Activated T-cell treated with anti-CD3 and anti-CD28 coated beads, Interleukin-2, amount 50 U/mL, for 72 hours (primary cell): ENCODE results near the gene EXD3. TPM values are rescaled to one million over a fixed set of nuclear protein-coding genes. Genes with fewer than 3 reads are reported as not detected.
A peak's percentile ranks its signal among the peaks of the same experiment; 100 is the strongest.
"Not testable (repeated sequence)": the region's sequence is repeated elsewhere in the genome, so short reads cannot be mapped to it uniquely, and the experiment has no call there.

ENCODE experiments used
- ATAC-seq, 2 donors: fragments of 150-1000 bp; cut with Tn5 transposase; replicated peaks in 1 of 2; 2 replicates each; pipeline ENCODE4 v1.10.0; 2021; ENCODE audit warnings: moderate library complexity in 2 of 2, mild to moderate bottlenecking in 1 of 2
- DNase-seq, 2 donors: peaks; one replicate each; pipeline ENCODE4 v3.0.0; 2021 to 2022; ENCODE audit warnings: mixed read lengths in 1 of 2
- H3K27ac Mint-ChIP-seq: one replicate; pipeline ENCODE4 v1.8.0; 2022; ENCODE audit warnings: mild to moderate bottlenecking, moderate library complexity, mixed read lengths
- H3K27me3 Mint-ChIP-seq: one replicate; pipeline ENCODE4 v1.8.0; 2022; ENCODE audit warnings: low read depth, mixed read lengths
- H3K36me3 Mint-ChIP-seq, 2 donors: one replicate each; pipeline ENCODE4 v1.8.0; 2022; ENCODE audit warnings: mixed read lengths in 2 of 2, mild to moderate bottlenecking in 1 of 2; ENCODE audit not compliant: insufficient read depth in 2 of 2
- H3K4me1 Mint-ChIP-seq: one replicate; pipeline ENCODE4 v1.8.0; 2022; ENCODE audit warnings: low read depth, mixed read lengths
- H3K4me3 Mint-ChIP-seq, 2 donors: one replicate each; pipeline ENCODE4 v1.8.0; 2022; ENCODE audit warnings: mild to moderate bottlenecking in 2 of 2, mixed read lengths in 2 of 2, moderate library complexity in 2 of 2
- H3K9me3 Mint-ChIP-seq, 2 donors: one replicate each; pipeline ENCODE4 v1.8.0; 2022; ENCODE audit warnings: mixed read lengths in 2 of 2
- total RNA-seq, 2 donors: library from RNA; stranded (reverse); gene quantifications; one replicate each; pipeline ENCODE4 v1.2.3, GENCODE V29; 2022

The EXD3 gene
- total RNA-seq, 2 donors from 2014 or later = 23.7 to 26.0 TPM

GRCh38 chr9:137390553-137391410 is 32.2 kb downstream of the EXD3 start:
- H3K4me3 Mint-ChIP-seq = no peak overlapping the region
- H3K4me1 Mint-ChIP-seq = peaks cover 9% of the 10 kb centered on the region
- no peak for ATAC-seq
- H3K27me3 Mint-ChIP-seq = no peaks in the 10 kb centered on the region
- no peak for DNase-seq
- no peaks in the 10 kb centered on the region for H3K36me3 Mint-ChIP-seq
- H3K9me3 Mint-ChIP-seq = no peaks in the 10 kb centered on the region
- H3K27ac Mint-ChIP-seq = no peak overlapping the region

DNA sequence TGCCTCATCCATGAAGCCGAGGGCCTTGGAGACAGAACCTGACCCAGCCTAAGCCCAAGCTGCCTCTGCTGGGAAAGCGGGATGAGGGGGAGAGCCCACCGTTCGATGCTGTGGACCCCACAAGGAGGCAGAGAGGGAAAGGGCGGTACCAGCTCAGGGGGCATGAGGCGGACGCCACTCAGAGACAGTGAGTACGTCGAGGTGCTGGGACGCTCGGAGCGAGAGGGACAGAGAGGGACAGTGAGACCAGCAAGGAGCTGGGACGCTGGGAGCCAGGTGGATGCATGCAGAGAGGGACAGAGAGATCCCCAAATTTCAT is 33.6 kb downstream of the EXD3 start:
- no peak overlapping the region for H3K27ac Mint-ChIP-seq
- ATAC-seq (no peak), DNase-seq (no peak)
- H3K27me3 Mint-ChIP-seq = no peaks in the 10 kb centered on the region
- no peaks in the 10 kb centered on the region for H3K9me3 Mint-ChIP-seq
- no peak overlapping the region for H3K4me3 Mint-ChIP-seq
- no peaks in the 10 kb centered on the region for H3K36me3 Mint-ChIP-seq
- peaks cover 9% of the 10 kb centered on the region for H3K4me1 Mint-ChIP-seq

GRCh38 chr9:137388589-137389427 is 34.2 kb downstream of the EXD3 start:
- no peak for ATAC-seq

DNA sequence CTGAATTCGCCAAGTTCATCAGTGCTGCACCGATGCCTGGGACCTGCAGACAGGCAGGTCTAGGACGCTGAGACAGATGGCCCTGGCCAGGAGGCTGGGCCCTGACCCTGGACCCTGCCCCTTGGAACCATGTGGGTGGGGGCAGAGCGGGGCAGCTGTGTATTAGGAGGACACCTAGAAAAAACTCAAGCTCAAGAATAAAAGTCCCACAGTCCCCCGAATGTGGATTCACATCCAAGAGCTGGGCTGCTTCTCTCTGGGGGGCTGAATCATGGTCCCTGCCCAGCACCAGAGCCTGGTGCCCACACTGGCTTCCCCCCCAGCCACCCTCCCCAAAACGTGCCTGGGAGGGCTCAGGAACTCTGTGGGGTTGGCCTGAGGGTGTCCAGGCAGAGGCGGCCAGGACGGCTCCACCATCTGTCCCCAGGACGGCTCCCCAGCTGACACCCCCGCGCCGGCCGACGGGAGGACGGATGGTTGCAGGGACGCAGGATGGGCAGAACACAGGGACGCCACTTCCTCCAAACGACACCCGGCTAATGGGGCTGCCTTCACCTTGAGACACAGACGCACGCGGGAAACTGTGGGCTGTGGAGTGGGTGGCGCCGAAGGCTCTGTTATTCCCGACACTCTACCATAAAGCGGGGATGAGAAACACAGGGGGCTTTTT is 34.9 kb downstream of the EXD3 start:
- H3K27ac Mint-ChIP-seq = peak overlapping the region; percentile 54
- peak overlapping the region; percentile 37 to 52 for H3K4me3 Mint-ChIP-seq

More at GRCh38 chr9:137388589-137389427, 34.2 kb downstream of the EXD3 start:
- Mint-ChIP-seq H3K9me3 (no peaks in the 10 kb centered on the region), H3K27me3 (no peaks in the 10 kb centered on the region), H3K27ac (no peak overlapping the region), H3K36me3 (no peaks in the 10 kb centered on the region), H3K4me1 (peaks cover 9% of the 10 kb centered on the region), H3K4me3 (no peak overlapping the region)
- no peak for DNase-seq

DNA sequence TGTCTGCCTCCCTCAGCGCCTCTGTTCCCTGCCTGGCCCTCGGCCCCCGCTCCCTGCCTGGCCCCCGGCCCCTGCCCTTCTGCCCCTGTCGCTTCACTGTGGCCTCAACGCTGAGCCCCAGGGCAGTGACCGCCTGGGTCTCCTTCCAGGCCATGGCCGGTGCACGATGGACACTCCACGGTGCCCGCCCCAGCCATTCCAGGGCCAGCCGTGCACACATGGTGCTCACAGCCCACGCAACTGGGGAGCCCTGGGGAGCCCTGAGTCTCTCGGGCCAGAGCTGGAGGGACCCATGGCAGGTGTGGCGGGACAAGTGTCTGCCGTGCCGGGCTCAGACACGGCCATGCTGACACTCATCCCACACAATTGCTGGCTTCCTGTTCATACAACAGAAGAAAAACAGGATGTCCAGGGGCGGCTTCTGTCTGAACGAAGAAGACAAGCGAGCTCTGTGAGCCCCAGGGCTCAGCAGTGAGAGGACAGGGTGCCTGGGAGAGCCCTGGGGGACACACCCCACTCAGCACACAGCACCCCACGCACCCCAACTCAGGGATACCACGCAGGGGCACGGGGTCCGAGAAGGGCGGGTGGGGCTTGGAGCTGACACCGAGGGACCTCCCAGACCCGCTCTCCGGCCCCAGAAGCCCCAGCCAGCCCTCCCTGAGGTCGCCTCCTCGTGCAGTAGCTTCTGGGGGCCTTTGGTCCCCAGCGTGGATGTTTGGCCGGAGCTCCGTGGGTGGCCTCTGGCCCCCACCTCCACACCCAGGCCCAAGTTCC is 35.7 kb downstream of the EXD3 start:
- Mint-ChIP-seq H3K27me3 (no peaks in the 10 kb centered on the region), H3K4me3 (peak overlapping the region; percentile 52 to 55), H3K27ac (peak overlapping the region; percentile 72), H3K4me1 (peaks cover 9% of the 10 kb centered on the region), H3K36me3 (no peaks in the 10 kb centered on the region), H3K9me3 (no peaks in the 10 kb centered on the region)
- peak; percentile 82 to 85 for ATAC-seq
- DNase-seq = peak; percentile 44 to 56

More for the DNA sequence above, 34.9 kb downstream of the EXD3 start:
- no peak for DNase-seq
- H3K36me3 Mint-ChIP-seq = no peaks in the 10 kb centered on the region
- no peaks in the 10 kb centered on the region for H3K9me3 Mint-ChIP-seq
- no peaks in the 10 kb centered on the region for H3K27me3 Mint-ChIP-seq
- ATAC-seq = no peak
- peaks cover 9% of the 10 kb centered on the region for H3K4me1 Mint-ChIP-seq

DNA sequence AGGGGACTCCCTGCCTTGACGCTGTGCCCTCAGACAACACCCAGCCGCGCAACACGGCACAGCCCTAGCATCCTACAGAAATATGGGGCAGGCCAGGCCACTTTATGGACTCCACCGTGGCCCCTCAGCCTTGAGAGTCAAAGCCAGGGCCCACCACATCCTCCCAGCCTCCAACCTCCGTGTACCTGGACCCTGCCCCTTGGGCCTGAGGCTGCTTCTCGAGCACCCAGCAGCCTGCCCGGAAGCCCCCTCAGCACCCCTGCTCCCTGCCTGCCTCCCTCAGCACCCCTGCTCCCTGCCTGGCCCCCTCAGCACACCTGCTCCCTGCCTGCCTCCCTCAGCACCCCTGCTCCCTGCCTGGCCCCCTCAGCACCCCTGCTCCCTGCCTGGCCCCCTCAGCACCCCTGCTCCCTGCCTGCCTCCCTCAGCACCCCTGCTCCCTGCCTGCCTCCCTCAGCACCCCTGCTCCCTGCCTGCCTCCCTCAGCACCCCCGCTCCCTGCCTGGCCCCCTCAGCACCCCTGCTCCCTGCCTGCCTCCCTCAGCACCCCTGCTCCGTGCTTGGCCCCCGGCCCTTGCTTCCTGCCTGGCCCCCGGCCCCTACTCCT is 36.4 kb downstream of the EXD3 start:
- H3K27me3 Mint-ChIP-seq, H3K4me1 Mint-ChIP-seq, H3K36me3 Mint-ChIP-seq, H3K27ac Mint-ChIP-seq, DNase-seq, H3K9me3 Mint-ChIP-seq: not testable (repeated sequence)
- ATAC-seq = peak in 1 of 2 donors; percentile 10
- peak overlapping the region in 1 of 2 donors; percentile 52 for H3K4me3 Mint-ChIP-seq

DNA sequence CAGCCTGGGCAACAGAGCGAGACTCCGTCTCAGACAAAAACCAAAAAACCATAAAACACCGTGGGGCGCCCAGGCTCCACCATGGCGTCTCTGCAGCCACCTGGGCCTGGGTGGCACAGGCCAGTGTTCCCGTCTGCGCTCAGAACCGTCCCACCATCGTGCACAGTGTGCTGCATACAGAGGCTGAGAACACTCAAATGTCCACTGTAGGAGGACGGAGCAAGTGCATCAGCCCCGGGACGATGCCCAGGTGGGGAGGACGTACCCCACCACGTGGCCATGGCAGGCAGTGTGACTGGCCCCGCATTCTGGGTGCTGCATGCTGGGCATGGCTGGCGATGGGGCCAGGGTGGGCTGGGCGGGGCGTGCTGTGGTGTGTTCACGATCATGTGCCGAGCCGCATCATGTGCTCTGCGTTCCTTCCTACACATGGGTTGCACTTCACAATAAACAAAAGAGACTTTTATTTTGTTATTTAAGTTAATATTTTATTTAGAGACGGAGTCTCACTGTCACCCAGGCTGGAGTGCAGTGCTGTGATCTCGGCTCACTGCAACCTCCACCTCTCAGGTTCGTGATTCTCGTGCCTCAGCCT is 37.8 kb downstream of the EXD3 start:
- ATAC-seq (no peak), DNase-seq (no peak)
- no peak overlapping the region for H3K4me3 Mint-ChIP-seq
- H3K4me1 Mint-ChIP-seq = peaks cover 9% of the 10 kb centered on the region
- H3K27me3 Mint-ChIP-seq = no peaks in the 10 kb centered on the region
- no peaks in the 10 kb centered on the region for H3K36me3 Mint-ChIP-seq
- no peak overlapping the region for H3K27ac Mint-ChIP-seq
- no peaks in the 10 kb centered on the region for H3K9me3 Mint-ChIP-seq

- DNase-seq = no peak
- no peak overlapping the region for H3K27ac Mint-ChIP-seq
- H3K9me3 Mint-ChIP-seq = no peaks in the 10 kb centered on the region
- no peak overlapping the region for H3K4me3 Mint-ChIP-seq
- peaks cover 9% of the 10 kb centered on the region for H3K4me1 Mint-ChIP-seq
- H3K36me3 Mint-ChIP-seq = no peaks in the 10 kb centered on the region
- no peak for ATAC-seq
- H3K27me3 Mint-ChIP-seq = no peaks in the 10 kb centered on the region
These were observed 38.9 kb downstream of the EXD3 start for GRCh38 chr9:137383784-137384756.

DNA sequence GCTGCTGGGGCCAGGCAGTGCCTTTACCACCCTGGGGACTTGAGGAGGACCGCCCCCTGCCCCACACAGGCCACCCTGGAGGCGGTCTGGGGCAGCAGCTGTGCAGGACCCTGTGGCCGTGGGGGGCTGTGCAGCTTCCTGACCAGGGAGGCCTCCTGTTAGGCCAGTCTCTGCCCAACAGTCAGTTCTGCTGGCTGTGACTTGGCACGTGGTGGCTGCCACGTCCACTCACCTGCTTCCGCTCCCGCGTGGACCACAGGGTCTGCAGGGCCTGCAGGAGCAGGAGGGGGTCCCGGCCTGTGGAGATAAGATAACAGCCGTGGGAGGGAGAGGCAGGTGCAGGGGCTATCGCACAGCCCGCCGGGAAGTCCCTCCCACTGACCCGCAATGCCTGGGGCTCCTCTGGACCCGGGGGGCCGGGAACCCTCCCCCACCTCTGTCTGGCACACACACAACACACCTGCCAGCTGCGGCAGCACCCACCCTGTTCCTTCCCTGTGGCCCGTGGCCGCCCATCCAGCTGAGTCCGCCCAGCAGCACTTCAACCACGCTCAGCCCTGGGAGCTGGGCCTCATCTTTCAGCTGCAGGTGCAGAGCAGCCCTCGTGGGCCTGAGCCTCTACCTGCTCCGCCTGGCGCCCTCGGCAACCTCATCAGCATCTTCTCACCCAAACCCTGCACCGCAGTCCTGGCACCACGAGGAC is 39.7 kb downstream of the EXD3 start:
- no peaks in the 10 kb centered on the region for H3K9me3 Mint-ChIP-seq
- H3K36me3 Mint-ChIP-seq = no peaks in the 10 kb centered on the region
- no peaks in the 10 kb centered on the region for H3K27me3 Mint-ChIP-seq
- H3K4me3 Mint-ChIP-seq = no peak overlapping the region
- peaks cover 9% of the 10 kb centered on the region for H3K4me1 Mint-ChIP-seq
- DNase-seq (no peak), ATAC-seq (no peak)
- no peak overlapping the region for H3K27ac Mint-ChIP-seq

DNA sequence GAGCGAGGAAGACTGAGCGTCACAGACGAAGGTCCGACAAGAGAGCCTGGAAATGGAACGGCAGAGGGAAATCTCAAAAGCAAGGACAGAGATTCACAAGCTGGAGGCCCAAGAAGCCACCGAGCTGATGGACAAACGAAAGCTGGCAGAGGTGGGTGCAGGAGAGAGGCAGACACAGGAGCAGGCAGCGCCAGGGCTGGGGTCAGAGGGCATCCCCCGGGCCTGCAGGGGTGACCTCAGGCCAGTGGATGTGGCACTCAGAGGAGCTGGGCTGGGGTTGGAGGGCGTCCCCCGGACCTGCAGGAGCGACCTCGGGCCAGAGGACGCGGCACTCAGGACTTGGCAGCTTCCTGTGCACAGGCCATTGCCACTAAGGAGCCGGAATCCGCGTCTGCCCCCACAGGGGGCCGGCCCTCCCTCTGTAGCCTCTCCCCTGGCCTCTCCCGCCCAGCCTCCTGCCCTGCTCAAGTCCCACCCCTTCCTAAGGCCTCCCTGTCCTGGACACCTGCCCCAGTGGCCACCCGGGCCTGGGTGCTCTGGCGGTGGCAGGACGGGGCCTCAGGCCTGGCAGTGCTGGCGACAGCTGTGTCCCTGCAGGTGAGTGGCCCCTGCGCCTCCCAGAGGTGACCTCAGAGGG is 40.4 kb downstream of the EXD3 start:
- no peaks in the 10 kb centered on the region for H3K27me3 Mint-ChIP-seq
- no peak for DNase-seq
- no peak overlapping the region for H3K4me3 Mint-ChIP-seq
- no peaks in the 10 kb centered on the region for H3K9me3 Mint-ChIP-seq
- H3K27ac Mint-ChIP-seq = no peak overlapping the region
- H3K36me3 Mint-ChIP-seq = no peaks in the 10 kb centered on the region
- no peak for ATAC-seq
- H3K4me1 Mint-ChIP-seq = peaks cover 6% of the 10 kb centered on the region
